Measurements from ENCODE around the gene GLI2. TPM values are rescaled to one million over a fixed set of nuclear protein-coding genes. Genes with fewer than 3 reads are reported as not detected.

The GLI2 gene
- total RNA-seq = under 1 TPM; 0.22 to 0.88 TPM

DNA sequence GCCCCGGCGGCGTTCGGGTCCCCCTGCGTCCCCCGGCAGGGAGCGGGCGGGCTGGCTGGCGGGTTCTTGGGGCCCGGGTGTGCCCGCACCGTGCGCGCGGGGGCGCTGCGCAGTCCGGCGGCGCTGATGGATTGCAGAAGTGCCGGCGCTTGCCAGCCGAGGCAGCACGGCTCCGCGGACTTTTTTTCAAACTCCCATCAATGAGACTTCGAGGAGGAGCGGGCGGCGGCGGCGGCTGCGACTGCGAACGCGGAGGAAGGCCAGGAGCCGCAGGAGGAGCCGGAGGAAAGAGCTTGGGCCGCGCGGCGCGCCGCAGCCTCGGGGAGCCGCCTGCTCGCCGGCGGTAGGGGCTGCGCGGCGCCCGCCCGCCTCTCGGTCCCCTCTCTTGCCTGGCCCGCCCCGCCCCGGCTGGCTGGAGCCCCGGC is at the start of gene GLI2:
Gene GLI2 (plus strand): TSS at position 123 of the 425 bp plus-strand sequence. CDS start 61,453 bp downstream, outside the sequence.

